Ishikawa (cell line): Measurements from ENCODE around the gene ZNF30.

ENCODE experiments used
- CEBPB ChIP-seq: IDR thresholded peaks from 2 replicates; pipeline ENCODE4 v1.6.1; 2012
- FOXM1 ChIP-seq: IDR thresholded peaks from 2 replicates; pipeline ENCODE4 v1.6.1; 2012; ENCODE audit warnings: low read depth, borderline replicate concordance
- TCF12 ChIP-seq: IDR thresholded peaks from 2 replicates; pipeline ENCODE4 v1.6.1; 2012; ENCODE audit warnings: low read depth
- TF ChIP-seq, protein P1 (sequence below): IDR thresholded peaks from 2 replicates; pipeline ENCODE4 v1.6.1; 2012; ENCODE audit warnings: low read depth, mild to moderate bottlenecking

DNA sequence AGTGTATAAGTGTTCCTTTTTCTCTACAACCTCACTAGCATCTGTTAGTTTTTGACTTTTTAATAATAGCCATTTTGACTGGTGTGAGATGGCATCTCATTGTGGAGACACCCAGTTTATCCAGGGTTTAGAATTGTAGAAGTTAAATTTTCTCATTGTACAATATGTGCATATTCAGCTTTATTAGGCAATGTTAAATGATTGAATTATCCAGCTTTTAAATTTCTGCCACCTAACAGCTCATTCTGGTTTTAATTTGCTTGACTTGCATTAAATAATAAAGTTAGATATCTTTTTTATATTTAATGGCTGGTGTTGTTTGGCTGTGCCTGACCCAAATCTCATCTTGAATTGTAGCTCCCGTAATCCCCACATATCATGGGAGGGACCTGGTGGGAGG lies 46.7 kb upstream of the ZNF30 start:
- TF ChIP-seq CEBPB (no peak), FOXM1 (no peak), TCF12 (no peak)
- TF ChIP-seq, protein P1, sequence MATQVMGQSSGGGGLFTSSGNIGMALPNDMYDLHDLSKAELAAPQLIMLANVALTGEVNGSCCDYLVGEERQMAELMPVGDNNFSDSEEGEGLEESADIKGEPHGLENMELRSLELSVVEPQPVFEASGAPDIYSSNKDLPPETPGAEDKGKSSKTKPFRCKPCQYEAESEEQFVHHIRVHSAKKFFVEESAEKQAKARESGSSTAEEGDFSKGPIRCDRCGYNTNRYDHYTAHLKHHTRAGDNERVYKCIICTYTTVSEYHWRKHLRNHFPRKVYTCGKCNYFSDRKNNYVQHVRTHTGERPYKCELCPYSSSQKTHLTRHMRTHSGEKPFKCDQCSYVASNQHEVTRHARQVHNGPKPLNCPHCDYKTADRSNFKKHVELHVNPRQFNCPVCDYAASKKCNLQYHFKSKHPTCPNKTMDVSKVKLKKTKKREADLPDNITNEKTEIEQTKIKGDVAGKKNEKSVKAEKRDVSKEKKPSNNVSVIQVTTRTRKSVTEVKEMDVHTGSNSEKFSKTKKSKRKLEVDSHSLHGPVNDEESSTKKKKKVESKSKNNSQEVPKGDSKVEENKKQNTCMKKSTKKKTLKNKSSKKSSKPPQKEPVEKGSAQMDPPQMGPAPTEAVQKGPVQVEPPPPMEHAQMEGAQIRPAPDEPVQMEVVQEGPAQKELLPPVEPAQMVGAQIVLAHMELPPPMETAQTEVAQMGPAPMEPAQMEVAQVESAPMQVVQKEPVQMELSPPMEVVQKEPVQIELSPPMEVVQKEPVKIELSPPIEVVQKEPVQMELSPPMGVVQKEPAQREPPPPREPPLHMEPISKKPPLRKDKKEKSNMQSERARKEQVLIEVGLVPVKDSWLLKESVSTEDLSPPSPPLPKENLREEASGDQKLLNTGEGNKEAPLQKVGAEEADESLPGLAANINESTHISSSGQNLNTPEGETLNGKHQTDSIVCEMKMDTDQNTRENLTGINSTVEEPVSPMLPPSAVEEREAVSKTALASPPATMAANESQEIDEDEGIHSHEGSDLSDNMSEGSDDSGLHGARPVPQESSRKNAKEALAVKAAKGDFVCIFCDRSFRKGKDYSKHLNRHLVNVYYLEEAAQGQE: no peak
